ENCODE measurements around the gene ZSCAN23. TPM values are rescaled to one million over a fixed set of nuclear protein-coding genes. Genes with fewer than 3 reads are reported as not detected.
A peak's percentile ranks its signal among the peaks of the same experiment; 100 is the strongest.

ZSCAN23 gene
- total RNA-seq, 4 donors from 2014 or later, result 0.55 to 17.1 (median 2.5) TPM; not detected in 1

DNA sequence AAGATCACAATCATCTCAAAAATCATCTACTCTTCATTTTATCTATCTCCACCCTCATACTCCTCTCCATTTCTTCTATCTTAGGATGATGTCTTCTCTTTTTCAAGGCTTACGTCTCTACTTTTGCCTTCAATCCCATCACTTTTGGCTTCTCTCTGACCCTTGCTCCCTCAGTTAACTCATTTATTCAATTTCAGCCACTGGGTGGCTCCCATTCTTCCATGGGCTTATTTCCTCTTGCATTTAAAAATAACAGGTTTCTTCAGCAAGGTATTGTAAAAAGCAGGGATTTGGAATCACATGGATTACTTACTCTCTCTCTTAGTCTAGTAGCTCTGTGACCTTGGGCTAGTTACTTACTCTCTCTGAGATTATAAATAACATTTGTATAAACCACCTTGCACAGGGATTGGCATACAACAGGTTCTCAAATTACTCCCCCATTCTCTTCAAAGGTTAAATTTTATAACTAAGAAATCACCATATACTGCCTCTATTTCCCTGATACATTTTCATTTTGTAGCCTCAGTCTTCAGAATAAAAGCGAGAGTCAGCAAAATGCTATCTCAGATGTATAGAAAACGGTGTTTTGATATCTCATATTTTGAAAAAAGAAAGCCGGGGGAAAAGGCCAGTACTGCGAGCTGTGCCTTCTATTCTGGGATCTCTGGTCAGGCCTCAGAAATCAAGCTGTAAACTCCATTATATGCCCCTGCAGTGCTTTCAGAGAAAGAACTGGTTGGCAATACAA, 49.2 kb downstream of the ZSCAN23 start:
- H3K27me3 ChIP-seq, result no peaks in the 10 kb centered on the region
- H3K4me1 ChIP-seq, result peaks cover 0 to 29% (median 9%) of the 10 kb centered on the region in 4 donors
- no peak overlapping the region for H3K27ac ChIP-seq
- TF ChIP-seq EP300 (IDR thresholded peaks at IDR 0.05; ENCODE audit: low read depth) (no peak), POLR2AphosphoS5 (IDR thresholded peaks at IDR 0.05) (no peak), POLR2A (IDR thresholded peaks at IDR 0.05) (no peak)
- TF ChIP-seq, protein P1, sequence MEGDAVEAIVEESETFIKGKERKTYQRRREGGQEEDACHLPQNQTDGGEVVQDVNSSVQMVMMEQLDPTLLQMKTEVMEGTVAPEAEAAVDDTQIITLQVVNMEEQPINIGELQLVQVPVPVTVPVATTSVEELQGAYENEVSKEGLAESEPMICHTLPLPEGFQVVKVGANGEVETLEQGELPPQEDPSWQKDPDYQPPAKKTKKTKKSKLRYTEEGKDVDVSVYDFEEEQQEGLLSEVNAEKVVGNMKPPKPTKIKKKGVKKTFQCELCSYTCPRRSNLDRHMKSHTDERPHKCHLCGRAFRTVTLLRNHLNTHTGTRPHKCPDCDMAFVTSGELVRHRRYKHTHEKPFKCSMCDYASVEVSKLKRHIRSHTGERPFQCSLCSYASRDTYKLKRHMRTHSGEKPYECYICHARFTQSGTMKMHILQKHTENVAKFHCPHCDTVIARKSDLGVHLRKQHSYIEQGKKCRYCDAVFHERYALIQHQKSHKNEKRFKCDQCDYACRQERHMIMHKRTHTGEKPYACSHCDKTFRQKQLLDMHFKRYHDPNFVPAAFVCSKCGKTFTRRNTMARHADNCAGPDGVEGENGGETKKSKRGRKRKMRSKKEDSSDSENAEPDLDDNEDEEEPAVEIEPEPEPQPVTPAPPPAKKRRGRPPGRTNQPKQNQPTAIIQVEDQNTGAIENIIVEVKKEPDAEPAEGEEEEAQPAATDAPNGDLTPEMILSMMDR (IDR thresholded peaks at IDR 0.05), result peak in 1 of 5 experiments; percentile 7
- no peak overlapping the region for H3K4me3 ChIP-seq
- no peaks in the 10 kb centered on the region for H3K9me3 ChIP-seq
- intact Hi-C loops (cut with DNase I; ENCODE audit: low total_unique reads) (no loop called here), in situ Hi-C loops (cut with MboI; ENCODE audit: low pct_ligation_motif_present in 1 of 4, low pct_unique_long_range_greater_than_20kb in 1 of 4, low sequenced_read_pairs in 3 of 4) (no loop called here)
- WGBS, 2 donors (ENCODE audit: low coverage in 1 of 2), result 72 to 82% methylated on average over 5 of the region's 5 CpGs
- H3K36me3 ChIP-seq, result peaks cover 0 to 42% (median 13%) of the 10 kb centered on the region in 4 donors
- no peak for DNase-seq

DNA sequence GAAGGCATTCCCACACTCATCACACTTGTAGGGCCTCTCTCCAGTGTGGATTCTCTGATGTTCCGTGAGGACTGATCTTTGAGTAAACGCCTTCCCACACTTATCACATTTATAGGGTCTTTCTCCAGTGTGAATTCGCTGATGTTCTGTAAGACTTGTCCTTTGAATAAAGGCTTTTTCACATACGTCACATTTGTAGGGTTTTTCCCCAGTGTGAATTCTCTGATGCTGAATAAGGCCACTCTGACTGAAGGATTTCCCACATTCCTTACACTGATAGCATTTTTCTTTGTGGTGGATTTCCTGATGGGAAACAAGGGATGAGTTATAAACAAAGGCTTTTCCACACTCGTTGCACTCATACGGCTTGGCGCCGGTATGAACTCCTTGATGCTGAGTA, 52.6 kb downstream of the ZSCAN23 start:
- Histone ChIP-seq H3K27ac (no peak overlapping the region), H3K4me3 (no peak overlapping the region), H3K4me1 (no peaks in the 10 kb centered on the region), H3K9me3 (no peaks in the 10 kb centered on the region), H3K27me3 (no peaks in the 10 kb centered on the region), H3K36me3 (peaks cover 0 to 30% (median 13%) of the 10 kb centered on the region in 4 donors)
- no peak for TF ChIP-seq POLR2A (IDR thresholded peaks at IDR 0.05)
- TF ChIP-seq, protein P1 (IDR thresholded peaks at IDR 0.05), result no peak
- TF ChIP-seq POLR2AphosphoS5 (IDR thresholded peaks at IDR 0.05), result no peak
- TF ChIP-seq EP300 (IDR thresholded peaks at IDR 0.05; ENCODE audit: low read depth), result no peak
- no peak for DNase-seq
- WGBS, 2 donors (ENCODE audit: low coverage in 1 of 2), result 90 to 96% methylated on average over 6 to 8 of the region's 8 CpGs
- in situ Hi-C loops (cut with MboI; ENCODE audit: low pct_ligation_motif_present in 1 of 4, low pct_unique_long_range_greater_than_20kb in 1 of 4, low sequenced_read_pairs in 3 of 4) (no loop called here), intact Hi-C loops (cut with DNase I; ENCODE audit: low total_unique reads) (no loop called here)

DNA sequence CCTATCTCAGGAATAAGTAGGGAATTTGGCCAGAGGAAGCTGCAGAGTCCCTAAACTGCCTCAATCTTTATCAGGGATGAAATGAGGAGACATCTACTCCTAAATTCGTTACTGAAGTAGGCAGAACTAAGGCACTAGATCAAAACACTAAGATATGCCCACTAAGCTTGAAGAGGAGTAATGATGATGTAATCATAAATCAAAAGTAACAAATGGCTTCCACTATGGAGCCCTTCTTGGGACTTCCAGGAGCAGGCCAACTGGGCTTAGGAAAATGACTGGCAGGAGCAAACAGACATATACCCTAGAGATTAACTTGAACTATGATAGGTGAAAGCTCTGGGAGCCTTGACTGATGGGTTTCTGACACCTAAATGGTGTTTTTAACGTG, 59.2 kb downstream of the ZSCAN23 start:
- Histone ChIP-seq H3K4me1 (peaks cover 0 to 15% (median 5%) of the 10 kb centered on the region in 4 donors), H3K36me3 (peaks cover 0 to 18% (median 9%) of the 10 kb centered on the region in 4 donors), H3K27me3 (no peaks in the 10 kb centered on the region), H3K4me3 (no peak overlapping the region), H3K27ac (peak overlapping the region in 3 of 4 donors; percentile 78 to 88 (median 87)), H3K9me3 (no peaks in the 10 kb centered on the region)
- DNase-seq, result no peak
- in situ Hi-C loops (cut with MboI; ENCODE audit: low pct_ligation_motif_present in 1 of 4, low pct_unique_long_range_greater_than_20kb in 1 of 4, low sequenced_read_pairs in 3 of 4), result no loop called here
- TF ChIP-seq EP300 (IDR thresholded peaks at IDR 0.05; ENCODE audit: low read depth), result no peak
- TF ChIP-seq POLR2AphosphoS5 (IDR thresholded peaks at IDR 0.05), result no peak
- TF ChIP-seq, protein P1 (IDR thresholded peaks at IDR 0.05), result no peak
- no peak for TF ChIP-seq POLR2A (IDR thresholded peaks at IDR 0.05)
- WGBS, 2 donors (ENCODE audit: low coverage in 1 of 2), result 57 to 78% methylated on average over 2 of the region's 2 CpGs
- intact Hi-C loops (cut with DNase I; ENCODE audit: low total_unique reads), result no loop called here

DNA sequence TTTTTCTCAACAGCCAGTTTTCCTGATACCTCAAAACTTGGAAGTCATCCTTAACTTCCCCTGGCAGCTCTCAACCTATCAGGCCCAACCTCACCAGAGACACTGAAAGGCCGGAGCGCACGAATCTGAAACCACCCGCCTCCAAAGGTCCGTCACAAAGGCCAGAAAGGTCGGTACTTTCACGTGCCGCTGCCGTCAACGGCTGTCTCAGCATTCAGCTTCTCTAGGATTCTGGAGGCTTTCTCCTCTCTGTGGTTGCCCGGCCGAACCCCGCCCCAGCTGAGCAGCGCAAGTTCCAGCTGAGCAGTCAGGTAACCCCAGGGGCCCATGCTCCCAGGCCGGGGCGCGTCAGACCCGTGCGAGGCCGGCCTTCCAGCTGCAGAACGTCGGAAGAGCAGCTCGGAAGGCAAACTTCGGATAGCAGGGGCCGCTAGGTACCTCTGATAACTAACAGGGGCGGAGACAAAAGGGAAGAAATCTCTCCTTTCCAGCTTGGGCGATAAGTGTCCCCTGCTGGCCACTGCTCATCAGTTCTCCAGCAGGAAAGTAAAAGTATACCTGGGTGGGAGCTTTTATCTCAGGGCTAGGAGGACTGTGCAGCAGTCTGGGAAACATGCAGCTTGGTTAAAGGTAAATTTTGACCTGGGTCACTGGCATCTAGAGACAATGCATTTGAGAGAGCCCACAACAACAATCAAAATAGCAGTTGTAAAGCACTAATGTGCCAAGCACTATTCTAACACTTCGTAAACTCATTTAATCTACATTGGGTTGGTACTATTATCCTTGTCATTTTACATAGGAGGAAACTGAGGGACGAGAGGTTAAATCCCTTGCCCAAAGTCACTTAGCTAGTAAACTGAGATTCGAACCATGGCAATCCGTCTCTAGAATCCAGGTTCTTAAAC, 59.8 kb downstream of the ZSCAN23 start:
- peaks cover 0 to 15% (median 5%) of the 10 kb centered on the region in 4 donors for H3K4me1 ChIP-seq
- peaks cover 0 to 18% (median 10%) of the 10 kb centered on the region in 4 donors for H3K36me3 ChIP-seq
- 32 to 39% methylated on average over 8 to 24 of the region's 31 CpGs for WGBS, 2 donors (ENCODE audit: low coverage in 1 of 2)
- peak overlapping the region; percentile 62 to 88 (median 82) for H3K27ac ChIP-seq
- peak overlapping the region in 3 of 4 donors; percentile 37 to 65 (median 44) for H3K4me3 ChIP-seq
- DNase-seq, result peak; percentile 92
- H3K27me3 ChIP-seq, result no peaks in the 10 kb centered on the region
- in situ Hi-C loops (cut with MboI; ENCODE audit: low pct_ligation_motif_present in 1 of 4, low pct_unique_long_range_greater_than_20kb in 1 of 4, low sequenced_read_pairs in 3 of 4), result no loop called here
- intact Hi-C loops (cut with DNase I; ENCODE audit: low total_unique reads), result no loop called here
- TF ChIP-seq EP300 (IDR thresholded peaks at IDR 0.05; ENCODE audit: low read depth) (no peak), POLR2A (IDR thresholded peaks at IDR 0.05) (peak; percentile 50), POLR2AphosphoS5 (IDR thresholded peaks at IDR 0.05) (peak; percentile 26 to 73 (median 71))
- TF ChIP-seq, protein P1 (IDR thresholded peaks at IDR 0.05), result peak; percentile 39 to 81 (median 52)
- H3K9me3 ChIP-seq, result no peaks in the 10 kb centered on the region

Measured in transverse colon (tissue), 4 donors.